AG04449 (cell line): ENCODE results near the gene ZNF365.

ENCODE experiments used
- CTCF ChIA-PET: fragments of 350-600 bp; formaldehyde crosslinking; extraction: SDS; loops from one replicate; lab custom pipeline; 2021; ENCODE audit warnings: antibody characterized with exemption; lab: Yijun Ruan, JAX
- POLR2A ChIA-PET: fragments of 400-600, 350-600 bp; formaldehyde crosslinking; extraction: SDS; loops from one replicate; lab custom pipeline; 2020; ENCODE audit warnings: antibody characterized with exemption, inconsistent platforms; lab: Yijun Ruan, JAX
- DNase-seq: peaks from one replicate; pipeline ENCODE4 v3.0.0-alpha.2; 2010; ENCODE audit warnings: low read depth, low spot score
- H3K4me3 ChIP-seq: 2 replicates; pipeline ENCODE4 v1.5.1; 2011; ENCODE audit warnings: low read depth, mild to moderate bottlenecking, control low read depth, low read length
- TF ChIP-seq, protein P1 (sequence below): IDR thresholded peaks from one replicate; pipeline ENCODE4 v1.5.1; 2011; ENCODE audit warnings: mild to moderate bottlenecking, moderate library complexity, low read length, control low read depth, inconsistent platforms; ENCODE audit not compliant: insufficient read depth; ENCODE audit errors: missing control alignments

The ZNF365 gene

DNA sequence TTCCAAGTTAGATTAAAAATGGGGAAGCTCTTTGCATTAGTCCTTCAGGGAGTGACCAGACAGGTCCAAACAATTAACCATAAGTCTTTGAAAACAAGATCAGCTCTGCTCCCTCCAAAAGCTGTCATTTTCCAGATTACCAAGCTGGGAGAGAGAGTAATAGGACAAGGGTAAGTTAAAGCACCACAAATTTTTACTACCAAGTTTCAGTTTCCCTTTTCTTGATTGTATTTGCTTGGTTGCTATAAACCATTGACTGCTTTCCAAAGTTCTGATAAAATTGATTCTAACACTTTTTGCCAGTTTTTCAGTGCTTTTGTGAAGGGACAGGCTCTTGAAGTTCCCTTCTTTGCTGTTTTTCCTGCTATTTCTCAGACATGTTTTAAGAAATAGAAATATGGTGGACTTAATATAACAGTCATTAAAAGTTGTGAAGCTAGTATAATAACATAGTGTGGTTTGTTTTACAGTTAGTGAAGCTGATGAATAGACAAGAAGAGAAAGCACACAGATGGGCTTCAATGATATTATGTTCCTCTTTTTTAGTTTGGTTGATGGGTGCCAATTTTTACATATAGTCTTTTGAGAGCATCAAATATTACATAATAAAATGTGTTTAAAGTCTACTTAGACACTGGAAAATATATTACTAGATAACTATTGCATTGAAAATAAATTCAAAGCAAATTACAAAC is 40.0 kb upstream of the ZNF365 start:
- ChIA-PET CTCF (no interaction called here), POLR2A (no interaction called here)
- no peak overlapping the region for H3K4me3 ChIP-seq
- DNase-seq: no peak
- TF ChIP-seq, protein P1, sequence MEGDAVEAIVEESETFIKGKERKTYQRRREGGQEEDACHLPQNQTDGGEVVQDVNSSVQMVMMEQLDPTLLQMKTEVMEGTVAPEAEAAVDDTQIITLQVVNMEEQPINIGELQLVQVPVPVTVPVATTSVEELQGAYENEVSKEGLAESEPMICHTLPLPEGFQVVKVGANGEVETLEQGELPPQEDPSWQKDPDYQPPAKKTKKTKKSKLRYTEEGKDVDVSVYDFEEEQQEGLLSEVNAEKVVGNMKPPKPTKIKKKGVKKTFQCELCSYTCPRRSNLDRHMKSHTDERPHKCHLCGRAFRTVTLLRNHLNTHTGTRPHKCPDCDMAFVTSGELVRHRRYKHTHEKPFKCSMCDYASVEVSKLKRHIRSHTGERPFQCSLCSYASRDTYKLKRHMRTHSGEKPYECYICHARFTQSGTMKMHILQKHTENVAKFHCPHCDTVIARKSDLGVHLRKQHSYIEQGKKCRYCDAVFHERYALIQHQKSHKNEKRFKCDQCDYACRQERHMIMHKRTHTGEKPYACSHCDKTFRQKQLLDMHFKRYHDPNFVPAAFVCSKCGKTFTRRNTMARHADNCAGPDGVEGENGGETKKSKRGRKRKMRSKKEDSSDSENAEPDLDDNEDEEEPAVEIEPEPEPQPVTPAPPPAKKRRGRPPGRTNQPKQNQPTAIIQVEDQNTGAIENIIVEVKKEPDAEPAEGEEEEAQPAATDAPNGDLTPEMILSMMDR: no peak

DNA sequence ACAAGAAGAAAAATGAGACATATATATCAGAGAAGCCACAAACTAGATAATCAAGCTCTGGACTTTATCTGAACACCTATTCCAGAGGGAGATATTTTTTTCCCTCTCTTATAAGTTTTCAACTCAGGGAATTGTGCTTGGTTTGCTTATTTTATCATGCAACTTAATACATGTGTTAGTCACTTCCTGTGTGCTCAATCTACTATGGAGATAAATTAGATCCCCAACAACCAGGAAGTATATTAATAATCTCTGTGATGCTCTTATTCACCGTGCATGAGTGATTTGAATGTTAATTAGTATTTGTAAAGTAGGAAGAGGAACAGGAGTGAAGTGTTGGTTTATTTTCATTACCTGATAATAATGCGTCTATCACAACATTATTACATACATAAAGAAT is 38.8 kb upstream of the ZNF365 start:
- TF ChIP-seq, protein P1: no peak
- POLR2A ChIA-PET: no interaction called here
- no peak overlapping the region for H3K4me3 ChIP-seq
- CTCF ChIA-PET: no interaction called here
- no peak for DNase-seq

DNA sequence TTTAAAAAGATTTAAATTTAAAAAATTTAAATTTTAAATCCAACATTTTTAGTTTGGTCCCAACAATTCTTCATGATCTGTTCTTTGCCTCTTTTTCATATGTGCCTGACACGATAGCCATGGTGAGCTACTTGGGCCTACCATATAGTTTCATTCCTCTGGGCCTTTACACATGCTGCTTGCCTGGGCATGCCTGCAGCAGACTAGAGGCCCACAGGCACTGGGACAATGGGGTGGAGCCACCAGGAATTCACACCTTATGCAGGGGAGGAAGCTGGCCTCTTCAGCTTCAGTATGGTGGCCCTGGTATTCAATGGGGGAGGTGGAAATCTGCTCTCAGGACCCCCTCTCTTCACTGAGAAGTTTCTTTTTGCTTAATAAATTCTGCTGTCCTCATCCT is 37.8 kb upstream of the ZNF365 start:
- no peak for DNase-seq
- CTCF ChIA-PET: no interaction called here
- TF ChIP-seq, protein P1: no peak
- H3K4me3 ChIP-seq: no peak overlapping the region
- POLR2A ChIA-PET: interaction anchor here (0.6 kb wide), 1 partner anchor 236 kb away, joined by 3 read pairs; no protein-coding TSS in a partner anchor

DNA sequence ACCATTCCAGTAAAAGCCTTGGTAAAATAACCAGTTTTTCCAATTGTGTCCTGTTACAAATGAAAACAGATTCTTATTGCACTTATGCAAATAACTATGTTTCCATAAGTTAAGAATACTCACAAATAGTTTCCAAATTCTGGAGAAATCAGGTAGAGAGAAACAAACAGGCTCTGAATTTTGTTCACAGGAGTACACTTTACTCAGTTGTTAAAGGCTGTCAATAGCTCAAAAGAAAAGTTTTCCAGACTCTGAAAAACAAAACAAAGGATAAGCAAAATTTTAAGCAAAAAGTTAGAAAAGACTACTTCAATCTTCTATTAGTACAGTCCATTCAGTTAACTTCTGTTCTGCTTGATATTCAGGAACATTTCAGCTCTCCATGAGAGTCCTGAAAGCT is 32.8 kb upstream of the ZNF365 start:
- POLR2A ChIA-PET: no interaction called here

DNA sequence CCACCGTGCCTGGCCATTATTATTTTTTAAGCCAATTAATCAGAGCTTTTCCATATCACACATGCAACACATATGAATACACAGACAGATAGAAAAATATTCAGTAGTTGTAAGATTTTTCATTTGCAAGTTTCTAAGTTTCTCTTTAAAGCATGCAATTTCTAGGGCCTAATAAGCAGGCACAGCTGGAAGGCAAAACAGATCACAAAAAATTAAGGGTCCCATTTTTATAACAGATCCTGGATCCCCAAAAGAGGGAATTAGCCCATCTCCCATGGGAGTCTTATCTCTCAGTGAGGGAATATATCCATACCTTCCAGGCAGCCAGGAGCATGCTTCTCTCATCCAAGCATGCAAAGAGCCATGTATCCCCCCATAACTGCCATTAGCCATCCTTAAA is 31.2 kb upstream of the ZNF365 start:
- no peak for DNase-seq
- ChIA-PET POLR2A (no interaction called here), CTCF (no interaction called here)
- TF ChIP-seq, protein P1: no peak
- no peak overlapping the region for H3K4me3 ChIP-seq

More for the DNA sequence above, 32.8 kb upstream of the ZNF365 start:
- no peak for DNase-seq
- CTCF ChIA-PET: interaction anchor here (0.6 kb wide), 1 partner anchor 87 kb away, joined by 3 read pairs; no protein-coding TSS in a partner anchor
- no peak overlapping the region for H3K4me3 ChIP-seq
- TF ChIP-seq, protein P1: no peak

DNA sequence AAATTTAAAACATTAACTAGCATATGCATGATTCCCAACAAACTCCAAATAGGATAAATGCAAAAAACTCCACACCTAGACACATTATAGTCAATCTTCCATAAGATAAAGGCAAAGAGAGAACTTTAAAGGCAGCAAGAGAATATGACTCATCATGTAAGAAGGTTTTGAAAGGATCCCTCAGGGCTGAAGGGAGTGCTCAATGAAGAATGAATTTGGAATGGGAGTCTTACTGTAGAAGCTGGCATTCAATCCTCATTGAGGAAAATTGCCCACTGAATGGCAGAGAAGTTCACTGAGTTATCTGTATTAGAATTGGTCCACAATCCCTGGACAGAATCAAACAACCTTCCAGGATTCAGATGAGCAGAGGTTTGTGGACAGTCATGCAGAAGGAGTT is 26.1 kb upstream of the ZNF365 start:
- DNase-seq: no peak
- no peak overlapping the region for H3K4me3 ChIP-seq
- CTCF ChIA-PET: no interaction called here
- TF ChIP-seq, protein P1: no peak
- POLR2A ChIA-PET: no interaction called here
